Measurements from ENCODE around the gene SNF8.

- TF ChIP-seq TAF1 (IDR thresholded peaks at IDR 0.05; ENCODE audit: borderline replicate concordance, insufficient read depth, low read length) (no peak), POLR2AphosphoS5 (IDR thresholded peaks at IDR 0.05; ENCODE audit: low read depth, low read length) (no peak), SIN3A (IDR thresholded peaks at IDR 0.05; ENCODE audit: borderline replicate concordance, insufficient read depth, low read length) (no peak), FOXP2 (optimal IDR thresholded peaks at IDR 0.05; ENCODE audit: borderline replicate concordance, extremely low read depth, extremely low read length, insufficient read depth) (no peak), REST (IDR thresholded peaks at IDR 0.05; ENCODE audit: insufficient read depth in 1 of 2, low read depth in 2 of 2, low read length in 2 of 2) (no peak)
Measured at GRCh38 chr17:48954300-48954755, 9.7 kb upstream of the SNF8 start.
